ENCODE measurements around the gene GAGE12F.
A peak's percentile ranks its signal among the peaks of the same experiment; 100 is the strongest.
"Not testable (repeated sequence)": the region's sequence is repeated elsewhere in the genome, so short reads cannot be mapped to it uniquely, and the experiment has no call there.

Gene GAGE12F

GRCh38 chrX:49560542-49560941 is at the start of gene GAGE12F:
Gene GAGE12F, plus strand, starts transcription at chrX:49560842. Its CDS starts 1,155 bp downstream, at chrX:49561997.
- not testable (repeated sequence) for DNase-seq

GRCh38 chrX:49531877-49532276 is 28.8 kb upstream of the GAGE12F start, which contains the start of gene GAGE12C:
Gene GAGE12C, plus strand, starts transcription at chrX:49532177. Its CDS starts 1,155 bp downstream, at chrX:49533332.
- DNase-seq: not testable (repeated sequence)

DNA sequence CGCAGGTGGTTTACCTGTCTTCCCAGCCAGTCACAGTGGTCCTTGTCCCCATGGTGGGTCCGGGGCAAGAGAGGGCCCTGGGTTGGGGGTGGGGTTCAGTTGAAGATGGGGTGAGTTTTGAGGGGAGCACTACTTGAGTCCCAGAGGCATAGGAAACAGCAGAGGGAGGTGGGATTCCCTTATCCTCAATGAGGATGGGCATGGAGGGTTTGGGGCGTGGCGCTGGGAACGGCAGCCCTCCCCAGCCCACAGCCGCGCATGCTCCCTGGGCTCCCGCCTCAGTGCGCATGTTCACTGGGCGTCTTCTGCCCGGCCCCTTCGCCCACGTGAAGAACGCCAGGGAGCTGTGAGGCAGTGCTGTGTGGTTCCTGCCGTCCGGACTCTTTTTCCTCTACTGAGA is 19.2 kb upstream of the GAGE12F start, which contains the start of gene GAGE12D:
Gene GAGE12D, plus strand, starts transcription at position 301 of the 400 bp plus-strand sequence. CDS start 1,155 bp downstream, outside the sequence.
- DNase-seq: not testable (repeated sequence)

GRCh38 chrX:49550989-49551388 is 9.7 kb upstream of the GAGE12F start, which contains the start of gene GAGE12E:
Gene GAGE12E, plus strand, starts transcription at chrX:49551289. Its CDS starts 1,155 bp downstream, at chrX:49552444.
- not testable (repeated sequence) for DNase-seq

DNA sequence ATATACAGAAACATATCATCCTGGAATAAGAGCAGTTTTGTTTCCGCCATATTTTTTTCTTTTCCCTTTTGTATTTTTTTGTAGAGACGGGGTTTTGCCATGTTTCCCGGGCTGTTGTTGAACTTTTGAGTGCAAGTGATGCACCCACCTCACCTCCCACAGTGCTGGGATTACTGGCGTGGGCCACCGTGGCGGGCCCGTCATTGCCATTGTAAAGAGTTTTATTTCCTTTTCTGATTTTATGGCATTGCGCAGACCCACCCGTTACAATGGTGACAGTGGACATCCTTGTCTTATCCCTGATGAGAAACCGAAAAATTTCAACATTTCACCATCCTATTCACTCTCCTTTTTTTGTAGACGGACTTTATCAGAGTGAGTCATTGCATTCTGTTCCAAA is 8.1 kb downstream of the GAGE12F start:
- DNase-seq: not testable (repeated sequence)

GRCh38 chrX:49569152-49569551 is 8.5 kb downstream of the GAGE12F start:
- not testable (repeated sequence) for DNase-seq

DNA sequence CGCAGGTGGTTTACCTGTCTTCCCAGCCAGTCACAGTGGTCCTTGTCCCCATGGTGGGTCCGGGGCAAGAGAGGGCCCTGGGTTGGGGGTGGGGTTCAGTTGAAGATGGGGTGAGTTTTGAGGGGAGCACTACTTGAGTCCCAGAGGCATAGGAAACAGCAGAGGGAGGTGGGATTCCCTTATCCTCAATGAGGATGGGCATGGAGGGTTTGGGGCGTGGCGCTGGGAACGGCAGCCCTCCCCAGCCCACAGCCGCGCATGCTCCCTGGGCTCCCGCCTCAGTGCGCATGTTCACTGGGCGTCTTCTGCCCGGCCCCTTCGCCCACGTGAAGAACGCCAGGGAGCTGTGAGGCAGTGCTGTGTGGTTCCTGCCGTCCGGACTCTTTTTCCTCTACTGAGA is 9.5 kb downstream of the GAGE12F start, which contains the start of gene GAGE12G:
Gene GAGE12G, plus strand, starts transcription at position 301 of the 400 bp plus-strand sequence. CDS start 1,155 bp downstream, outside the sequence.
- DNase-seq: not testable (repeated sequence)

DNA sequence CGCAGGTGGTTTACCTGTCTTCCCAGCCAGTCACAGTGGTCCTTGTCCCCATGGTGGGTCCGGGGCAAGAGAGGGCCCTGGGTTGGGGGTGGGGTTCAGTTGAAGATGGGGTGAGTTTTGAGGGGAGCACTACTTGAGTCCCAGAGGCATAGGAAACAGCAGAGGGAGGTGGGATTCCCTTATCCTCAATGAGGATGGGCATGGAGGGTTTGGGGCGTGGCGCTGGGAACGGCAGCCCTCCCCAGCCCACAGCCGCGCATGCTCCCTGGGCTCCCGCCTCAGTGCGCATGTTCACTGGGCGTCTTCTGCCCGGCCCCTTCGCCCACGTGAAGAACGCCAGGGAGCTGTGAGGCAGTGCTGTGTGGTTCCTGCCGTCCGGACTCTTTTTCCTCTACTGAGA is 19.0 kb downstream of the GAGE12F start, which contains the start of gene GAGE12H:
Gene GAGE12H, plus strand, starts transcription at position 301 of the 400 bp plus-strand sequence. CDS start 1,155 bp downstream, outside the sequence.
- DNase-seq: not testable (repeated sequence)

DNA sequence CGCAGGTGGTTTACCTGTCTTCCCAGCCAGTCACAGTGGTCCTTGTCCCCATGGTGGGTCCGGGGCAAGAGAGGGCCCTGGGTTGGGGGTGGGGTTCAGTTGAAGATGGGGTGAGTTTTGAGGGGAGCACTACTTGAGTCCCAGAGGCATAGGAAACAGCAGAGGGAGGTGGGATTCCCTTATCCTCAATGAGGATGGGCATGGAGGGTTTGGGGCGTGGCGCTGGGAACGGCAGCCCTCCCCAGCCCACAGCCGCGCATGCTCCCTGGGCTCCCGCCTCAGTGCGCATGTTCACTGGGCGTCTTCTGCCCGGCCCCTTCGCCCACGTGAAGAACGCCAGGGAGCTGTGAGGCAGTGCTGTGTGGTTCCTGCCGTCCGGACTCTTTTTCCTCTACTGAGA is 28.6 kb downstream of the GAGE12F start, which contains the start of gene GAGE2A:
Gene GAGE2A, plus strand, starts transcription at position 301 of the 400 bp plus-strand sequence. CDS start 1,155 bp downstream, outside the sequence.
- DNase-seq: not testable (repeated sequence)

DNA sequence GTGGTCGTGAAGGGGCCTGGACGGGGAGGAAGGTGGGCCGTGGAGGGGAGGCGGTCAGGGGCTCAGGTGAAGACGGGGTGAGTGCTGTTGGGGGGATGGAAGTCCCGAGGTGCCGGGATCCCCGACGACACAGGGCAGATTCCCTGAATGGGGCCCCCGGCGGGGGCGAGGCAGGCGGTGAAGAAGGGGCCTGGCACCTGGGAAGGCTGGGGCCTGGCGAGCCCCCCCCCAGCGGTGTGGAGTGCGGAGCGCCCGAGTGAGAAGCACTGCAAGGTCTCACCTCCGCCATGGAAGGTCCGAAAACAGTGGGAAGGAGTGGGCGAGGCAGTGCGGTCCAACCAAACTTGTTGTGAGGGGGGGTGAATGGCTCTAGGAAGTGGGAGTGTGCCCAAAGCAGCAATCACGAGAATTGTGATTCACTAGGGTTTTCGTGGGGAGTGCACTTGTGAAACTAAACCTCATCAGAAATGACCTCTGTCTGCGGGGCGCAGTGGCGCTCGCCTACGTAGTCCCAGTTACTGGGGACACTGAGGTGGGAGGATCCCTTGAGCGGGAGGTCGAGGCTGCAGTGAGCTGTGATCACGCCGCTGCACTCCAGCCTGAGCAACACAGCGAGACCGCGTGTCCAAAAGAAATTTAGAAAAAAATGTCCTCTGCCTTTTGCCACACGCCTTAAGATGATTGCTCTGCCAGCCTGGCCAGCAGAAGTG is 29.3 kb downstream of the GAGE12F start:
- DNase-seq: peak; percentile 26

GRCh38 chrX:49590488-49590887 is 29.8 kb downstream of the GAGE12F start:
- not testable (repeated sequence) for DNase-seq

GRCh38 chrX:49598720-49599119 is 38.1 kb downstream of the GAGE12F start, which contains the start of gene GAGE1:
Gene GAGE1, plus strand, starts transcription at chrX:49599020. Its CDS starts 1,155 bp downstream, at chrX:49600175.
- DNase-seq: not testable (repeated sequence)

DNA sequence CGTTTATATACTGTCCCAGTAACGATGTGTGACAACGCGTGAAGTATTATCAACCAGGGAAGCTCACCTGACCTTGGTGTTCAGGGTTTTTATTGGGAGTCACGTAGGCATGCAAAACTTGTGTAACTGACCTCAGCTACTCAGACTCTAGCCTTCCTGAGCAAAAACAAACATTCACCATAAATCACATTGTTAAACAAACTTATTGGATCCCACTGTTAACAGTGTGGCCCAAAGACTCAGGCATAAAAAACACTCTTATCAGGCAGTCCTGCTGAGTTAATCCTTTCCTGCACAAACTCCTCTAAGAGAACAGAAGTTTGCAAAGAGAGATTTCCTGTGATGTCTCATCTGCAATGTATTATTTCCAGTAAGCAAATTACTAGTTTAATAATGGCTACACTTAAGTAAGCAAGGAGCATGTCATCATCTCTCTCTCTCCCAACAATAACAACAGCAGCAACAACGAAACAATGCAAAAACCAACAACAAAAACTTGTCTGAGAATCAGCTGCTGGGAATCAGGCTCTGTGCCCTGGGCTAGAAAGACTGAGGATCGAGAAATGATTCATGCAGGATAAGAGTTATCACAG is 50.2 kb downstream of the GAGE12F start:
- DNase-seq: no peak

Measured in activated naive CD4-positive, alpha-beta T cell treated with anti-CD3 and anti-CD28 coated beads, Interleukin-2, amount 50 U/mL, for 16 hours (primary cell).